Lower leg skin (tissue), 4 donors: ENCODE data around the gene RERE. TPM values are rescaled to one million over a fixed set of nuclear protein-coding genes. Genes with fewer than 3 reads are reported as not detected.

Source experiments
- DNase-seq, 2 donors: peaks; one replicate each; pipeline ENCODE4 v3.0.0-alpha.2; 2019; ENCODE audit warnings: low spot score in 2 of 2
- H3K4me3 ChIP-seq: fragments of 200-600 bp; sonication (generic); 2 replicates; pipeline ENCODE4 v1.5.1; 2017; ENCODE audit warnings: mild to moderate bottlenecking, low read depth; ENCODE audit not compliant: poor library complexity, severe bottlenecking
- CTCF ChIP-seq, 3 donors: fragments of 450-650 bp; IDR thresholded peaks; one replicate each; pipeline ENCODE4 v1.5.1; 2016; ENCODE audit warnings: antibody characterized with exemption in 3 of 3, mild to moderate bottlenecking in 3 of 3, moderate library complexity in 2 of 3
- POLR2A ChIP-seq, 2 donors: fragments of 450-650 bp; IDR thresholded peaks; one replicate each; pipeline ENCODE4 v1.6.1; 2016 to 2017; ENCODE audit warnings: antibody characterized with exemption in 2 of 2, mild to moderate bottlenecking in 1 of 2, moderate library complexity in 1 of 2
- WGBS, 2 donors: methylation state at CpG; one replicate each; pipeline ENCODE4 v1.1.5; 2018; 5-methylcytosine and 5-hydroxymethylcytosine counted together
- intact Hi-C: fragments of 100-400 bp; cut with DNase I; formaldehyde crosslinking; loops from one replicate; pipeline ENCODE4 v1.15.0; 2023; ENCODE audit warnings: low total_unique reads
- total RNA-seq, 4 donors: library from RNA; depleted of rRNA; stranded (reverse); fragments of >200 nt; gene quantifications; one replicate each; pipeline ENCODE4 v1.1.0, GENCODE V29; 2016

The RERE gene
- total RNA-seq, 4 donors from 2014 or later: 41.0 to 84.9 (median 76.8) TPM

GRCh38 chr1:8460132-8460544 lies 357.3 kb downstream of the RERE start:
- TF ChIP-seq POLR2A (IDR thresholded peaks at IDR 0.05) (no peak), CTCF (IDR thresholded peaks at IDR 0.05) (no peak)
- 72 to 77% methylated on average over 4 of the region's 4 CpGs for whole genome bisulfite sequencing, 2 donors
- intact Hi-C loops: no loop called here
- H3K4me3 ChIP-seq: no peak overlapping the region
- no peak for DNase-seq

- intact Hi-C loops: no loop called here
- H3K4me3 ChIP-seq: no peak overlapping the region
- no peak for TF ChIP-seq POLR2A (IDR thresholded peaks at IDR 0.05)
- TF ChIP-seq CTCF (IDR thresholded peaks at IDR 0.05): no peak
- 86 to 96% methylated on average over 3 of the region's 3 CpGs for WGBS, 2 donors
- no peak for DNase-seq
These were observed 358.8 kb downstream of the RERE start for GRCh38 chr1:8458607-8459006.

GRCh38 chr1:8457760-8458381 lies 359.6 kb downstream of the RERE start:
- TF ChIP-seq CTCF (IDR thresholded peaks at IDR 0.05): no peak
- 73 to 78% methylated on average over 7 of the region's 7 CpGs for WGBS, 2 donors
- no peak overlapping the region for H3K4me3 ChIP-seq
- intact Hi-C loops: no loop called here
- no peak for DNase-seq

- intact Hi-C loops: no loop called here
- no peak for DNase-seq
- TF ChIP-seq POLR2A (IDR thresholded peaks at IDR 0.05) (no peak), CTCF (IDR thresholded peaks at IDR 0.05) (no peak)
- WGBS, 2 donors: 62 to 81% methylated on average over 1 of the region's 1 CpG
- no peak overlapping the region for H3K4me3 ChIP-seq
These were observed 360.4 kb downstream of the RERE start for GRCh38 chr1:8456991-8457390.

- H3K4me3 ChIP-seq: no peak overlapping the region
- TF ChIP-seq POLR2A (IDR thresholded peaks at IDR 0.05) (no peak), CTCF (IDR thresholded peaks at IDR 0.05) (no peak)
- WGBS, 2 donors: 51 to 57% methylated on average over 4 of the region's 4 CpGs
- intact Hi-C loops: no loop called here
- no peak for DNase-seq
These were observed 361.0 kb downstream of the RERE start for GRCh38 chr1:8456308-8456912.
